ENCODE measurements around the gene PCCA. TPM values are rescaled to one million over a fixed set of nuclear protein-coding genes. Genes with fewer than 3 reads are reported as not detected.

PCCA gene
- total RNA-seq, 1 experiment from 2014 or later = 52.8 TPM

- no peak for TF ChIP-seq NFATC4 (CRISPR knock-in tag; IDR thresholded peaks at IDR 0.05)
- no peak for TF ChIP-seq FOXP1 (CRISPR knock-in tag; IDR thresholded peaks at IDR 0.05; ENCODE audit: borderline replicate concordance)
Observed at GRCh38 chr13:100502446-100502845, 413.6 kb downstream of the PCCA start (continued).

- Mint-ChIP-seq H3K9me3 (no peaks in the 10 kb centered on the region), H3K27me3 (ENCODE audit: low read depth) (no peaks in the 10 kb centered on the region), H3K36me3 (no peaks in the 10 kb centered on the region), H3K4me3 (no peak overlapping the region), H3K27ac (no peak overlapping the region), H3K4me1 (peaks cover 53% of the 10 kb centered on the region)
- POLR2A ChIA-PET = no interaction called here
- CTCF ChIA-PET = no interaction called here
- DNase-seq (ENCODE audit: low spot score) (no peak), ATAC-seq (no peak)
- TF ChIP-seq SOX15 (CRISPR knock-in tag; IDR thresholded peaks at IDR 0.05) (no peak), ZNF138 (CRISPR knock-in tag; conservative IDR thresholded peaks at IDR 0.05) (no peak), ETV6 (CRISPR knock-in tag; IDR thresholded peaks at IDR 0.05) (no peak)
Observed at GRCh38 chr13:100503622-100504021, 414.7 kb downstream of the PCCA start.

- 0 out of 2 replicates have a peak overlapping the region, but pooled peaks have one; percentile 43 for H3K27ac Mint-ChIP-seq
- H3K4me3 Mint-ChIP-seq = no peak overlapping the region
- TF ChIP-seq FOXP1 (CRISPR knock-in tag; IDR thresholded peaks at IDR 0.05; ENCODE audit: borderline replicate concordance) (no peak), ATF6 (CRISPR knock-in tag; IDR thresholded peaks at IDR 0.05) (no peak)
- H3K27me3 Mint-ChIP-seq (ENCODE audit: low read depth) = no peaks in the 10 kb centered on the region
- H3K9me3 Mint-ChIP-seq = no peaks in the 10 kb centered on the region
- H3K36me3 Mint-ChIP-seq = no peaks in the 10 kb centered on the region
- H3K4me1 Mint-ChIP-seq = peaks cover 63% of the 10 kb centered on the region
- DNase-seq (ENCODE audit: low spot score) = no peak
- ATAC-seq = no peak
- ChIA-PET POLR2A (no interaction called here), CTCF (no interaction called here)
Observed at GRCh38 chr13:100506154-100506553, 417.3 kb downstream of the PCCA start.

GRCh38 chr13:100506600-100507422 is 417.9 kb downstream of the PCCA start:
- no peaks in the 10 kb centered on the region for H3K27me3 Mint-ChIP-seq (ENCODE audit: low read depth)
- ChIA-PET POLR2A (no interaction called here), CTCF (no interaction called here)
- no peaks in the 10 kb centered on the region for H3K36me3 Mint-ChIP-seq
- ATAC-seq (no peak), DNase-seq (ENCODE audit: low spot score) (no peak)
- TF ChIP-seq NR2C2 (CRISPR knock-in tag; IDR thresholded peaks at IDR 0.05) (no peak), RORB (CRISPR knock-in tag; IDR thresholded peaks at IDR 0.05) (no peak), NR1H2 (CRISPR knock-in tag; IDR thresholded peaks at IDR 0.05) (no peak), ETV6 (CRISPR knock-in tag; IDR thresholded peaks at IDR 0.05) (no peak), OVOL2 (CRISPR knock-in tag; IDR thresholded peaks at IDR 0.05; ENCODE audit: borderline replicate concordance) (no peak), ELF4 (CRISPR knock-in tag; IDR thresholded peaks at IDR 0.05; ENCODE audit: low read depth) (no peak), E2F5 (CRISPR knock-in tag; IDR thresholded peaks at IDR 0.05) (no peak)
- H3K4me3 Mint-ChIP-seq = no peak overlapping the region
- peaks cover 70% of the 10 kb centered on the region for H3K4me1 Mint-ChIP-seq
- H3K27ac Mint-ChIP-seq = no peak overlapping the region
- H3K9me3 Mint-ChIP-seq = no peaks in the 10 kb centered on the region

- H3K9me3 Mint-ChIP-seq = no peaks in the 10 kb centered on the region
- H3K4me1 Mint-ChIP-seq = peaks cover 75% of the 10 kb centered on the region
- POLR2A ChIA-PET = no interaction called here
- no peaks in the 10 kb centered on the region for H3K36me3 Mint-ChIP-seq
- H3K4me3 Mint-ChIP-seq = no peak overlapping the region
- no peaks in the 10 kb centered on the region for H3K27me3 Mint-ChIP-seq (ENCODE audit: low read depth)
- CTCF ChIA-PET = interaction anchor here (2.2 to 2.4 kb wide), 2 partner anchors 35 to 853 kb away, joined by 6 read pairs; no protein-coding TSS in a partner anchor
- DNase-seq (ENCODE audit: low spot score) (no peak), ATAC-seq (no peak)
- TF ChIP-seq ZNF532 (CRISPR knock-in tag; IDR thresholded peaks at IDR 0.05; ENCODE audit: borderline replicate concordance) = no peak
- TF ChIP-seq JAZF1 (CRISPR knock-in tag; IDR thresholded peaks at IDR 0.05) = no peak
- TF ChIP-seq CTCF (IDR thresholded peaks at IDR 0.05) = no peak
- peak overlapping the region; percentile 92 for H3K27ac Mint-ChIP-seq
Observed at GRCh38 chr13:100508455-100508854, 419.6 kb downstream of the PCCA start.
